GM21381 (cell line): ENCODE measurements around the gene NRF1.

ENCODE experiments used
- ATAC-seq: cut with Tn5 transposase; IDR thresholded peaks from one replicate; pipeline ENCODE4 v1.9.1; 2021; ENCODE audit warnings: mild to moderate bottlenecking, moderate library complexity; ENCODE audit not compliant: unreplicated experiment

Gene NRF1

DNA sequence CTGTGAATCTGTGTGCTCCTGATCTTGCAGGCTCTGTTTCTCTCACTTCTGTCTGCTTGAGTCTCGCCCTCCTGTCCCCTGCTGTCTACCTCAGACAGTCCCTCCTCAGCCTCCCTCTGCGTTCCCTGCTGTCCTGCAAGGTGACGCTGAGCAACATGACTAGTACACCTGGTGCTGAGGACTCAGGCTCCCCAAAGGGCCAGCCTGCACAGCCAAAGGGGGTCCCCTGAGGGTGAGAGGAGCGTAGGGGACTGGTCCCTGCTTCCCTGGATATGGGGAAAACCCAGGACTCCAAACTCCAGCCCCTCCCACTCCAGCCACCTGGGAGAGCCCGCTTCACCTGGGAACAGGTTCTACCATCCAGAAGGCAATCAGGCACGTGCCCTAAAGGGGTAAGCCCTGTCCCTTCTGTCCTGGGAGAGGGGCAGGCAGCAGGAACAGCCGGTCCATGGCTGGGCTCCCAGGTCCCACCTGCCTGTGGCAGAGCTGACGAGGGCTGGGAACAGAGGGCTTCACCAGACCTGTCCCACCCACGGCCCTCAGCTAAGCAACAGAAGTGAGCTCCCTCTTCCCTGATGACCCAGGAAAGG is 184.8 kb downstream of the NRF1 start:
- ATAC-seq = no peak

GRCh38 chr7:129797214-129797789 is 185.8 kb downstream of the NRF1 start:
- ATAC-seq = no peak

- ATAC-seq = no peak
Measured at GRCh38 chr7:129798616-129799349, 187.3 kb downstream of the NRF1 start.

DNA sequence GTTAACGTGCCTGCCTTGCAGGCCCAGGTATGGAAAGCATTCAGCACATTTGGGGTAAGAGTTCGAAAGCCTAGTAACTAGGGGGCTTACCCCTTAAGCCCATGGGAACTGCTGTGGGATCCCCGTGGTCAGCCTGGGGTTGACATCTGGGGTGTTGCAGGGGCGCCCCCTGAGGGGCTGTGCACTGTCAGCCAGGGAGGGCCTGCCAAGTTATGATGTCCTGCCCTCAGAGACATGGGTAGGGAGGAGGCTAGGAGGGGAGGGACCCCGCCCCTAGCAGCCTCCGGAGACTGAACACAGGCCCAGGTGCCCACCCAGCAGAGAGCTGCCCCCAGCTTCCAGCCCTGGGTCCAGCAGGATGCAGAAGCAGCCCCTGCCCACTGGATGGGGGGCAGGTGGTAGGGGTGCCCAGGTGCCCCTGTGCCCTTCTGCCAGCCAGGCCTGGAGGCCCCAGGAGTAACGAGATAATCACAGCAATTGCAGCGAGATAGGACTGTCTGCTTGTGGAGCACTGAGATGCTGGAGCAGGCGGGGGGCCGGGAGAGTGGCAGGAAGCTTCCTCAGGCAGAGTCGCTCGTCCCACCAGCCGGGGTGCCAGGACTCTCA is 187.9 kb downstream of the NRF1 start:
- ATAC-seq = no peak

DNA sequence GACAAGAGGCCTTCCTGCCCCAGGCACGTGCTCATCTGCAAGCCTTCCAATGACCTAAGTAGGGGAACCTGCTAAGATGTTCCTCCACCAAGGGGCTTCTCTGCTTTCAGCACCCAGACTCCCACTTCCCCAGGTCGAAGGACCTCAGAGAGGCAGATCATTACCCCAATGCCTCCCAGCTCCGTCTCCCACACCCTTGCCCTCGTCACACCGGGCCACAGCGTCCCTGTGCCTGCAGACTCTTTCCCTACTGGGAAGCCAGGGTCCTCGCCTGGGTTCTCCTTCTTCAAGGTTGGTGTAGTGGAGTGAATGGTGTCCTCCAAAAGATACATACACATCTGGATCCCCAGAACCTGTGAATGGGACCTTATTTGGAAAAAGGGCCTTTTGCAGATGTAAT is 189.4 kb downstream of the NRF1 start:
- no peak for ATAC-seq

DNA sequence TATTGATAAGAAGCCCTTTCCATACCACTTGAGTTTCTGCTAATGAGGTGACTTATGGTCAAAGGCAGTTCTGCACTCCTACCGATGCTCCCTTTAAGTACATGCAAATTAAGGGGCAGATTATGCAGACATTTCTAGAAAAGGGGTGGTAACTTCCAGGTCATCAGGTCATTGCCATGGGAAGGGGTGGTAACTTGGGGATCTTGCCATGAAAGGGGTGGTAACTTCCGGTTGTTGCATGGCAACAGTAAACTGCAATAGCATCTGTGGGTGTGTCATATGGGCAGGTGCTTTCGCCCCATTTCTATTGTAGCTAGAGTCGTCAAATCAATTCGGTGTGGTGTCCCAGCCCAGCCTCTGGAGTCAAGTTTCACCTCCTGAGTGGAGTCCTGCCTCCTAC is 190.4 kb downstream of the NRF1 start:
- no peak for ATAC-seq

DNA sequence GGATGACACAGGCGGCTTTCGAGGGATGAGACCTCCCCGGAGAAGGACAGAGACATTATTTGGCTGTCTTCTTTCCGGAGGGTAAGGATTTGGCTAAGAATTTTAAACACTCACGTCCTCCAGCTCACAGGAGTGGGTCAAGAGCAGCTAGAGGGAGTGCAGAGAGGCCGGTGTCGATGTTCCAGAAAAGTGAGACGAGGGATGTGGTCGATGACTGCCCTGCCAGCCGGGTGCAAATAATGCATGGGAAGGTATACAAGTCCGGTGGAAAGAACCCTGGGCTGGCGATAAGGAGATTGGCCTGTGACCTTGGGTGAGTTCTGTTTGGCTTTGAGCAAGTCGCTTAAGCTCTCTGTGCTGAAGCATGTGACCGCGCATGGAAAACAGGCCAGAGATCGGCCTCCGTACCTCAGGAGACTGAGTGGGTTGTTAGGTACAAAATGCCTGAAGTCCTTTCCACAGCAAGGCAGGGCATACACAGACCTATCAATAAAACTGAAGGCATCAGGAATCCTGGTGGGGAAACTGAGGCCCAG is 192.1 kb downstream of the NRF1 start:
- ATAC-seq = no peak

- ATAC-seq = no peak
Measured at GRCh38 chr7:129804111-129804889, 192.8 kb downstream of the NRF1 start.

DNA sequence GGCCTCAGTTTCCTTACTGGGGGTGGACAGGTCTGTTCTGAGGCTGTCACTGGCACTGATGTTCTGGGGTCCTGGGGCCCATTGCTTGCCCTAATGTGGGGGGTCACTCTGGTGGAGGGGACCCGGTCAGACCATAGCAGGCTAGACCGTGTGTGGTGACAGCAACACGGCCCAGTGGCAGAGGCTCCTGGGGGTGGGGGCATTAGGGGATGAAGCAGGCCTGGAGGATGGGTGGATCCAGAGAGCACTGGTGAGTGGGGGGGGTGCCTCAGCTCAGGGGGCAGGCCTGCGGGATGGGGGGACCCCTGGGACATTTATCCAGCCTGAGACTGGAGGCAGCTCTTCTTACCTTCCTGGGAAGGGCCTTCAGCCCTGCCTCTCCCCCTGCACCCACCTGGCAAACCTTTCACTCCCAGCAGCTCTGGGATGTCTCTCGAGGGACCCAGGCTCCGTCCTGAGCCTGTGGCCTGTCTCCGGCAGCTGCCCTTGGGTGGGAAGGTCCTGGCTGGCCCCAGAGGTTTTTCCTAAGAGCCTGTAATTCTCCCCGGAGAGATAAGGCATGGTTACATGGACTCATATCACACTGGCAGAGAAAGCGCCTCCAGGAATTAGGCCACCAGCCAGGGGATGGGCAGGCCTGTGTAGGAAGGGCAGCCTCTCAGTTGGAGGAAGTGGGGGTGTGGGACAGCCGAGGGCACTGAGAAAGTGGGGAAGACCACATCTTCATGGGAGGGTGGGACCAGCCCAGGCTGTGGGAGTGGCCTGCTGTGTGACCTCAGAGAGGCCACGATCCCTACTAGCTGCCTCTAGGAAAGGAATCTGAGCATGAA is 193.6 kb downstream of the NRF1 start:
- ATAC-seq = no peak
